Subcutaneous abdominal adipose tissue (tissue), 5 donors: Measurements from ENCODE around the gene MATN4.

ENCODE experiments used
- H3K27ac ChIP-seq: one replicate; pipeline ENCODE4 v1.7.0; 2013; ENCODE audit warnings: low read depth, mild to moderate bottlenecking, inconsistent platforms, low read length, moderate library complexity
- H3K27me3 ChIP-seq, 5 donors: one replicate each; pipeline ENCODE4 v1.7.0; 2013; ENCODE audit warnings: low read length in 5 of 5, inconsistent platforms in 1 of 5; ENCODE audit not compliant: control insufficient read depth in 5 of 5, insufficient read depth in 4 of 5
- H3K36me3 ChIP-seq, 5 donors: one replicate each; pipeline ENCODE4 v1.7.0; 2013; ENCODE audit warnings: low read length in 5 of 5; ENCODE audit not compliant: control insufficient read depth in 5 of 5, insufficient read depth in 5 of 5
- H3K4me1 ChIP-seq, 5 donors: one replicate each; pipeline ENCODE4 v1.7.0; 2013; ENCODE audit warnings: low read length in 5 of 5, mild to moderate bottlenecking in 3 of 5, moderate library complexity in 1 of 5; ENCODE audit not compliant: control insufficient read depth in 5 of 5, insufficient read depth in 5 of 5
- H3K4me3 ChIP-seq, 5 donors: one replicate each; pipeline ENCODE4 v1.7.0; 2013; ENCODE audit warnings: low read length in 5 of 5, low read depth in 1 of 5
- H3K9ac ChIP-seq, 5 donors: one replicate each; pipeline ENCODE4 v1.7.0; 2013; ENCODE audit warnings: low read length in 5 of 5, mild to moderate bottlenecking in 4 of 5, moderate library complexity in 3 of 5
- H3K9me3 ChIP-seq, 5 donors: one replicate each; pipeline ENCODE4 v1.7.0; 2013; ENCODE audit warnings: low read length in 5 of 5; ENCODE audit not compliant: control insufficient read depth in 5 of 5
- donor health status: healthy.
- donor health status: healthy.
- donor health status: healthy.
- donor health status: healthy.
- donor health status: healthy.

The MATN4 gene

GRCh38 chr20:45329497-45330319, 21.6 kb upstream of the MATN4 start:
- Histone ChIP-seq H3K4me1 (no peaks in the 10 kb centered on the region), H3K4me3 (no peak overlapping the region), H3K27ac (no peak overlapping the region), H3K36me3 (peaks cover 9 to 72% (median 58%) of the 10 kb centered on the region in 5 donors), H3K9ac (no peak overlapping the region), H3K27me3 (no peaks in the 10 kb centered on the region), H3K9me3 (no peaks in the 10 kb centered on the region)

- Histone ChIP-seq H3K9ac (peak overlapping the region in 1 of 5 donors; percentile 19), H3K4me3 (no peak overlapping the region), H3K27me3 (no peaks in the 10 kb centered on the region), H3K9me3 (no peaks in the 10 kb centered on the region), H3K4me1 (no peaks in the 10 kb centered on the region), H3K36me3 (peaks cover 9 to 75% (median 60%) of the 10 kb centered on the region in 5 donors), H3K27ac (no peak overlapping the region)
Observed at GRCh38 chr20:45328451-45328850, 20.4 kb upstream of the MATN4 start.

- no peaks in the 10 kb centered on the region for H3K9me3 ChIP-seq
- H3K36me3 ChIP-seq: peaks cover 5 to 51% (median 42%) of the 10 kb centered on the region in 5 donors
- no peak overlapping the region for H3K27ac ChIP-seq
- H3K9ac ChIP-seq: no peak overlapping the region
- no peaks in the 10 kb centered on the region for H3K27me3 ChIP-seq
- no peaks in the 10 kb centered on the region for H3K4me1 ChIP-seq
- no peak overlapping the region for H3K4me3 ChIP-seq
Observed at GRCh38 chr20:45325371-45325770, 17.3 kb upstream of the MATN4 start.

GRCh38 chr20:45323731-45324130, 15.6 kb upstream of the MATN4 start:
- H3K4me3 ChIP-seq: no peak overlapping the region
- no peak overlapping the region for H3K27ac ChIP-seq
- peaks cover 0 to 34% (median 26%) of the 10 kb centered on the region in 5 donors for H3K36me3 ChIP-seq
- H3K9me3 ChIP-seq: no peaks in the 10 kb centered on the region
- H3K27me3 ChIP-seq: no peaks in the 10 kb centered on the region
- H3K4me1 ChIP-seq: no peaks in the 10 kb centered on the region
- no peak overlapping the region for H3K9ac ChIP-seq

GRCh38 chr20:45322952-45323383, 14.9 kb upstream of the MATN4 start:
- no peaks in the 10 kb centered on the region for H3K9me3 ChIP-seq
- H3K9ac ChIP-seq: no peak overlapping the region
- no peak overlapping the region for H3K4me3 ChIP-seq
- no peaks in the 10 kb centered on the region for H3K4me1 ChIP-seq
- H3K27ac ChIP-seq: no peak overlapping the region
- H3K27me3 ChIP-seq: peaks cover 0 to 3% (median 0%) of the 10 kb centered on the region in 5 donors
- peaks cover 0 to 27% (median 19%) of the 10 kb centered on the region in 5 donors for H3K36me3 ChIP-seq

GRCh38 chr20:45320948-45321595, 13.0 kb upstream of the MATN4 start:
- Histone ChIP-seq H3K9ac (no peak overlapping the region), H3K36me3 (peaks cover 0 to 11% (median 7%) of the 10 kb centered on the region in 5 donors), H3K4me1 (no peaks in the 10 kb centered on the region), H3K27ac (no peak overlapping the region), H3K4me3 (no peak overlapping the region), H3K27me3 (peaks cover 12 to 19% (median 15%) of the 10 kb centered on the region in 5 donors), H3K9me3 (no peaks in the 10 kb centered on the region)

- Histone ChIP-seq H3K36me3 (no peaks in the 10 kb centered on the region), H3K4me1 (no peaks in the 10 kb centered on the region), H3K4me3 (no peak overlapping the region), H3K9ac (no peak overlapping the region), H3K27ac (no peak overlapping the region), H3K9me3 (no peaks in the 10 kb centered on the region), H3K27me3 (peaks cover 19 to 25% (median 22%) of the 10 kb centered on the region in 5 donors)
Observed at GRCh38 chr20:45318948-45319347, 10.8 kb upstream of the MATN4 start.

- Histone ChIP-seq H3K4me1 (no peaks in the 10 kb centered on the region), H3K9me3 (no peaks in the 10 kb centered on the region), H3K36me3 (no peaks in the 10 kb centered on the region), H3K27ac (no peak overlapping the region), H3K4me3 (no peak overlapping the region), H3K9ac (no peak overlapping the region), H3K27me3 (peaks cover 23 to 30% (median 24%) of the 10 kb centered on the region in 5 donors)
Observed at GRCh38 chr20:45318386-45318939, 10.4 kb upstream of the MATN4 start.

GRCh38 chr20:45317826-45318225, 9.7 kb upstream of the MATN4 start:
- Histone ChIP-seq H3K27me3 (peaks cover 27 to 35% (median 30%) of the 10 kb centered on the region in 5 donors), H3K9me3 (no peaks in the 10 kb centered on the region), H3K27ac (no peak overlapping the region), H3K4me1 (no peaks in the 10 kb centered on the region), H3K36me3 (no peaks in the 10 kb centered on the region), H3K9ac (no peak overlapping the region), H3K4me3 (no peak overlapping the region)
